DMS 273 (cell line): Measurements from ENCODE around the gene SLC28A1.
A peak's percentile ranks its signal among the peaks of the same experiment; 100 is the strongest.

Source experiments
- DNase-seq: peaks from one replicate; lab custom pipeline; 2025; ENCODE audit not compliant: unreplicated experiment; lab: John Stamatoyannopoulos, UW

The SLC28A1 gene

DNA sequence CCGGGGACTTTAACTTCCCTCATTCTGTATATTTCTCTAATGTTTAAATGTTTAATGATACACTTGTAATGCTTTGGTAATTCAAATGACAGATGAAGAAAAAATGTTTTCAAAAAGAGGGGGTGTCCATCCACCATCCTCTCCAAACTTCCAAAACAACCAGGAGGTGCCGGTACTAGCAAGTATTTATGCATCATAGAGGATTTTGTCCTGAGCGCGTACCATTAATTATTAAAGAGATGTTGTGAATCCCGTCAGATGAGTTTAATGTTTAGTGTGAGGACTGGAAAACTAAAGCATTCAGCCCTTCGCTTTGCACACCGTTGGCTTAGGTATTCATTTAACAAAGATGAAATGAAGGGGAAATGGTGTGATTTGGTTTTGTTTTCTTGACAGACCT is 1.3 kb downstream of the SLC28A1 start:
- no peak for DNase-seq

DNA sequence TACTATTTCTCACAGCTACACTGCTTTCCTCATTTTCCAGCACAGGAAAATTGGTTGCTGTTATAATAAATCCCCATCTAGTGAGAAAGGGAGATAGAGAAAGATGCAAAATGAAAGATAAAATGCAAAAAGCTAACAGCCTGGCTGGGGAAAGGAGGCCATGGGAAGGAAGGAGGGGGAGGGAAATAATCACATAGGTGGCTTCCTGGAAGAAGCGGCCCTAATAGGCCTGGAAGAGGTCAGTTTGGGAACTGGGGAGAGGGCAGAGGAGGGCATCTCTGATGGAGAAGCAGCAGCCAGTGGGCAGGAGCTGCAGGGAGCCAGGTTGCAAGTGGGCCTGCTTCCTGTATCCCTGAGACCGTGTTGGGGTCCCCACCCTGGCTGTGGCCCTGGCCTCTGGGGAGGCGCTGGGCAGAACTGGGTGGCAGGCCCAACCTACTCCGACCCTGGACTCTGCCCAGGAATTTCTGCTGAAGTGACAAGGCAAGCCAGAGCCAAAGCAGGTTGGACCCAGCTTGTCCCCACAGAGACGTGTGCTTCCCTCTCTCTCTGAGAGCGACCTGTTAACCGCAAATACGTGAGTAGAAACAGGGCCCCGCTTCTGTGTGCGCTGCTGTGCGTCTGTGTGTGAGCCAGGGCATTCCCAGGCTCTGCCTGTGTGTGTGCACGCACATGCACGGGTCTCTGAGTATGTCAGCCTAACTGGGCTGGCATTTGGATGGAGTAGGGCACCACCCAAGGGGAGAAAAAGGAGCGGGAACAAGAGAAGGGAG is 1.9 kb downstream of the SLC28A1 start:
- no peak for DNase-seq

DNA sequence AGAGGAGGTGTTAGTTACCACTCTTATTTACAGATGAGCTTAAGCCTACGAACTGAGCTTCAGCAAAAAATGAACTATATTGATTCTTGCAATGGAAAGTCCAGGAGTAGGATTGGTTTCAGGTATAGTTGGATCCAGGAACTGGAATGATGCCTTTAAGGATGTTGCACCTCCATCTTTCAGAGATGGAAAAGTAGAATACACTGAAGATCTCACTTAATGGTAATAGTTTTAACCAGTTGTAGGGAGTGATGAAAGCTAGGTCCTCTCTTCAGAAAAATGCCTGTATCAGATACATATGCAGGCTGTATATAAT is 2.5 kb downstream of the SLC28A1 start:
- no peak for DNase-seq

DNA sequence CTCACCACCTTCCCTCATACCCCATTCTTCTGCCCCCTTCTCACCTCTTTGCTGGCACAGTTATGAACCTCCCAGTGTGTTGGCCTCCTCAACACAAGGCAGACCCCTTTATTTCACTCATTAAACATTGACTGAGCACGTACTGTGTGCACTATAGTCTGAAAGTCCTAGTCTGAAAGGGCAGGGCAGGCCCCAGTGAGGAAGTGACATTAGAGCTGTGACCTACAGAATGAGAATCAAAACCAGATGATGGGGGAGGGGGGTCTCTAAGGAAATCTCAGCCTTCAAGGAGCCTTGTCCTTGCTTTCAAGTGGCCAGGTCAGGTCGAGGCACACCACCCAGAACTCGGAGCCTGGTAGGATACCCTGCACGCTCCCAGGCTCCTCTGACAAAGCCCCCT is 3.5 kb downstream of the SLC28A1 start:
- DNase-seq, result no peak

DNA sequence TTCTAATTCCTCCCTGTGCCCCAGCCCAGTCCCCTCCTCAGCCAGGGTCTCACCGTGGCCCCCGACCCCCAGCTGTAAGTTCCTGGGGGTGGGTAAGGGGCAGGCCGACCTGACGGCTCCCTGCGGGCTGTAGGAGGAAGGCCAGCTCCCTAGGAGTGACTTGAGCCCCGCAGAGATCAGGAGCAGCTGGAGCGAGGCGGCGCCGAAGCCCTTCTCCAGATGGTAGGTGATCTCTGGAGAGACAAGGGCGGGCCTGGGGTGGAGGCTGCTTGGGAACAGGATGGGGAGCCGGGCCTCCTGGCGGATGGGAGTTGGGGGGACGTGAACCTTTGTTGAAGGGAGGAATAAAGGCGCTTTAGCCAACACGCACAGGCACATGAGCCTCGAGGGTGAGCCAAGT is 4.2 kb downstream of the SLC28A1 start:
- peak; percentile 85 for DNase-seq

DNA sequence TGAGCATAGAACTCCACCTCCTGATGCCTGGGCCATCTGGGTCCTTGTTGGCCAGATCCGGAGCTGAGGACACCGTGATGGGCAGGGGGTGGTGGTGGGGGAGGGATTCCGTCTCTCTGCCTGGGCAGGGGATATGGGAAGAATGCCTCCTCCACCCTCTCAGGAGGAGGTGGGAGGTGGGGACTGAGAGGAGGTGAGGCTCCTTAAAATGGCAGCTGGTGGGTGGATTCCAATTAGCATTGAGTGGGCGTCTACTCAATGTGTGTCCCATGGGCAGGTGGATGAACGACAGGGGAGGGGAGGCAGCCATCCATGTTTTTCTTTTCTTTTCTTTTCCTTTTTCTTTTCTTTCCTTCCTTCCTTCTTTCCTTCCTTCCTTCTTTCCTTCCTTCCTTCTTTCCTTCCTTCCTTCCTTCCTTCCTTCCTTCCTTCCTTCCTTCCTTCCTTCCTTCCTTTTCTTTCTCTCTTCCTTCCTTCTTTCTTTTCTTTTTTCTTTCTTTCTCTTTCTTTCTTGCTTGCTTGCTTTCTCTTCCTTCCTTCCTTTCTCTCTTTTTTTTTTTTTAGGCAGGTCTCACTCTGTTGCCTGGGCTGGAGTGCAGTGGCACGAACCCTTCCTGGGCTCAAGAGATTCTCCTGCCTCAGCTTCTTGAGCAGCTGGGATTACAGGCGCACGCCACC is 5.0 kb downstream of the SLC28A1 start:
- DNase-seq, result peak; percentile 40

DNA sequence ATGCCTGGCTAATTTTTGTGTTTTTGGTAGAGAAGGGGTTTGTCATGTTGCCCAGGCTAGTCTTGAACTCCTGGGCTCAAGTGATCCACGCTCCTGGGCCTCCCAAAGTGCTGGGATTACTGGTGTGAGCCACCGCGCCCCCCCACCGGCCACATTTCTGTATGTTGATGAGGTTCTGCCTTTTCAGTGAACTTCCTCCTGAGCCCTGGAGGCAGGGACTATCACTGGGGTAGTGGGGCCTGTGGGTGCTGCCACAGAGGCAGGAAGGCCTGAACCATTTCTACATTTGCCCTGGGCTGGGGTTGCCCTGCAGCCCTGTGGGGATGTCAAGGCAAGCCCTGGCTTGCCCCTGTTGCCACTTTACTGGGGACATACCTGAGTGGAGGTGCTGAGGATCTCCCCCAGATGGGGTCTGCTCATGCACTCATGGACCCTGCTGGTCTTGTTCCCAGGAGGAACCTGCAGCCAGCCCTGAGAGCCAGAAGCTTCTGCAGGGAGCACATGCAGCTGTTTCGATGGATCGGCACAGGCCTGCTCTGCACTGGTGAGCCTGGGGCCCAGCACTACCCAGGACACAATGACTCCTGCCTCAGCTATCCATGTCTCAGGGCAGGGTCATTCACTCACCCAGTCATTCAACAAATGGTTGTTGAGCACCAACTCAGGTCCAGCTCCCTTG is 5.7 kb downstream of the SLC28A1 start:
- DNase-seq, result no peak

DNA sequence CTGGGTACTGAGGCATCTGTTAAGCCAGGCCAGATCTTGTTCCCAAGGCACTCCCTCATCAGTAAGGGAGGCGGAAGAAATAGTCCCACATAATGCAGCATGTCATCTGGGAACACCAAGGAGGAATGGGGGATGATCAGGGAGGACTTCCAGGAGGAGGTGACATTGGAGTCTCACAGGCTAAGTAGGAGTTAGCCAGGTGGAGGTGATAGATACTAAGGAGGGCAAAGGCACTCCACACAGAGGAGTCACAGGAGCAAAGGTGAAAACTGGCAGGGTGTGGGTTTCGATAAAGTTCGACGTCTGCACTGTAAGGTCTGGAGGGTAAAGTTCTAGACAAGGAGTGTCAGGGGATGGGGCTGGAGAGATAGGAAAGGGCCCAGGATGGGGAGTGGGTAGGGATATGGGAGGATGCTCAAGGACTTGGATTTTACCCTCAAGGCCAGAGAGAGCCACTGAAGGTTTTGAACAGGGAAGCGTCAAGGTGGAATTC is 6.3 kb downstream of the SLC28A1 start:
- no peak for DNase-seq

DNA sequence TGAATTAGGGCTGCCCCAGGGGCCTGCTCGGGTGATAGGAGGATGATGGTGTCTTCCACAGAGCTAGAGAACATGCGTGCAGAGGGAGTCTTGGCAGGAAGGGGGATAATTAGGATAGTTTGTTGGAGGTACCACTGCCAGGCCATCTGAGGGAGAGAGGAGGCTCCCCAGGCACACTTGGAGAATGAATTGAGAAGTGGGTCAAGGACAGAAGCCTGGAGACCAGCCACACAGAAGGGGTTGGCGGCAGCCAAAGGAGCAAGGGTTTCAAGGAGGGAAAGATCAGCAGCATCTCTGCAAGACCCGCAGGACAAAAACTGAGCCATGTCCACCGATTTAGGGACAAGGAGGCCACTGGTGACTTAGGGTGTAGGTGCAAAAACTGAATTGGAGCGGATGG is 6.9 kb downstream of the SLC28A1 start:
- DNase-seq, result no peak

DNA sequence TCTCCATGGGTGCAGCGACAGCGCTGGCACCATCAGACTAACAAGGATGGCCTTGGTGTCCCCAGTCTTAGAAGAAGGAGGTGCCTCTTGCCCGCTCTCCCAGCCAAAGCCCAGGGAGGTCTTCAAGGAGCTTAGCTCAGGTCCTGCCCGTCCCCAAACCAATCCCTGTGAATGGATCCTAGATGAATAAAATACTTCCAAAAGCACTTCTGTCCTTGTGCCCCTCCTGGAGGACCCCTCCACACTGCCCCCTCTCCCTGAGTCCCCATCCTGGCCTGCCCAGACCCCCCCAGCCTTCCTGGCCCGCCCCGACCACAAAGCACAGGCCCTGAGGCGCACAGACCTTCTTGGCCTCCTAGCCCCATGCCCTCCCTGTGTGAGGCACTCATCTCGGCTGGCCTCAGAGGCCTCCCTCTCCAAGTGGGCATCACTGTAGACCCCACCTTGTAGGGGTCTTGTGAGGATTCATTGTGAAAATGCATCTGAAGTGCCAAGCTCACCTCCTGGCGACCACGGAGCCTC is 8.4 kb downstream of the SLC28A1 start:
- DNase-seq, result no peak

DNA sequence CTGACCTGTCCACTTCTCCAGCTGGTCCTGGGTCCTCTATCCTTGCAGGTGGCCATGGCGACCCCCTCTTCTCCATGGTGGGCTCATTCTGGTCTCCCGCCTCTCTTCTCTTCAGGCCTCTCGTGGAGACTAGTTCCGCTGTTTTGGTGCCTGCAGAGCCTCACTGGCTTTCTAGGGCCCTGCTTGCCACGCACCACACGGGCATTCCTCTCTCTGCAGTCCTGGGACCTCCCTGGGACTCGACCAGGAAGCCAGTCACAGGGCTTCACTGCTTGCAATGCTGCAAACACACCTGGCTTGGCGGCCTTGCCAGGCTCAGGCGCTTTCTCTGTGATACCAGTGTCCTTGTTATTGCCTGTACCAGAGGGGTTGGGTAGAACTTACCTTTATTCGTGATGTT is 9.1 kb downstream of the SLC28A1 start:
- no peak for DNase-seq

DNA sequence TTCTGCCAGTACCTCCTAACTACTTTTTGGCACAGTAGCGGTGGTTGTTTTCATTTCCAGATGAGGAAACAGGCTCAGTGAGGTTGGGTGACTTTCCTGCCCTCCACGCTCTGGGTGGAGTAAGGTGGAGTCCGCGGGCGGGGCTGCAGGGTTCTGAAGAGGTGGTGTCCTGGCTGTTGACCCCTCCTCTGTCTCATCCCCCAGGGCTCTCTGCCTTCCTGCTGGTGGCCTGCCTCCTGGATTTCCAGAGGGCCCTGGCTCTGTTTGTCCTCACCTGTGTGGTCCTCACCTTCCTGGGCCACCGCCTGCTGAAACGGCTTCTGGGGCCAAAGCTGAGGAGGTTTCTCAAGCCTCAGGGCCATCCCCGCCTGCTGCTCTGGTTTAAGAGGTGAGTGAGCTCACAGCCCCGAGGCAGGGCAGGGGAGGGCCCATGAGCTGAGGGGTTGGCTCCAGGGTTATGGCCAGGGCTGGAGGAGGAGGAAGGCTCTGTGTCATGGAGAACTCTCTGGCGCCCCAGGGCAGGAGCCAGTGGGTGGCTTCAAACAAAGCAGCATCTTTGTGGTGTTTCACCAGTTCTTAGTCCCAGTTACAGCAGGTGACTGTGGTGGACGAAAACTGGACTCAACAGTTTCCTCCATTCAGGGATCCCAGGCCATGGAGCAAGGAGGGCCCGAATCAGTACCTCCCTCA is 10.4 kb downstream of the SLC28A1 start:
- no peak for DNase-seq

DNA sequence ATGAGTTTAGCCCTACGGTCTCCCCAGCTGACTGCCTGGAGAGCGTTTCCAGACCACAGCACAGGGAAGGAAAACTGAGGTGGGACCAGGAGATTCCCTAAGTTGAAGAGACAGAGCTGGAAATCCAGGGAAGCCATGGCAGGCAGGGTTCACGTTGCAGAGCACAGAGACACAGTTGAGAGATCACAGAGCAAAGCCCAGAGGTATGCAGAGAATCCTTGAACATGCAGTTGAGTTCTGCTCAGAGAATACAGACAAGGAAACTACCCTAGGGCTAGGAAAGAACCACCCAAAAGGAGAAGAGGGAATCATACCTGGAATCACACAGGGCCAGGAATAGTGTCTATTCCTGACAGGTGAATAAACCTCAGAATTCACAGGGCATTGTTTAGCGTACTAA is 14.3 kb downstream of the SLC28A1 start:
- no peak for DNase-seq

DNA sequence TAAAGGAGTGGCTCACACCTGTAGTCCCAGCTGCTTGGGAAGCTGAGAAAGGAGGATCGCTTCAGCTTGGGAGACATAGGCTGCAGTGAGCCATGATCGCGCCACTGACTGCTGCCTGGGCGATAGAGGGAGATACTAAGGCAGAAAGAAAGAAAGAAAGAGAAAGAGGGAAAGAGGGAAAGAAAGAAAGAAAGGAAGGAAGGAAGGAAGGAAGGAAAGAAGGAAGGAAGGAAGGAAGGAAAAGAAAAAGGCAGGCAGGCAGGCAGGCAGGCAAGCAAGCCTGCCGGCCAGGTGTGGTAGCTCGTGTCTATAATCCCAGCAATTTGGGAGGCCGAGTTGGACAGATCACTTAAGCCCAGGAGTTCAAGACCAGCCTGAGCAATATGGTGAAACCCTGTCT is 15.3 kb downstream of the SLC28A1 start:
- no peak for DNase-seq

DNA sequence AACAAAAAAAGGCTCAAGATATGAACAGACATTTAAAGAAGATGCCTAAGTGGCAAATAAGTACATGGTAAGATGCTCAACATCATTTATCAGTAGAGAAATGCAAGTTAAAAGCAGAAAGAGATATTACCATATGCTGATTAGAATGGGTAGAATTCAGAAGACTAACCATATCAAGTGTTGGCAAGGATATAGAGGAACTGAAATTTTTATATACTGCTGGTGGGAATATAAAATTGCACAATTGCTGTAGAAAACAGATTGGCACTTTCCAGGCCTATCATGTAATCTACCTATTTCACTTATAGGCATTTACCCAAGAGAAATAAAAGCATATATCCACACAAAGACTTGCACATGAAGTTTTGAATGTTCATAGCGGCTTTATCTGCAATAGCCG is 17.1 kb downstream of the SLC28A1 start:
- no peak for DNase-seq

DNA sequence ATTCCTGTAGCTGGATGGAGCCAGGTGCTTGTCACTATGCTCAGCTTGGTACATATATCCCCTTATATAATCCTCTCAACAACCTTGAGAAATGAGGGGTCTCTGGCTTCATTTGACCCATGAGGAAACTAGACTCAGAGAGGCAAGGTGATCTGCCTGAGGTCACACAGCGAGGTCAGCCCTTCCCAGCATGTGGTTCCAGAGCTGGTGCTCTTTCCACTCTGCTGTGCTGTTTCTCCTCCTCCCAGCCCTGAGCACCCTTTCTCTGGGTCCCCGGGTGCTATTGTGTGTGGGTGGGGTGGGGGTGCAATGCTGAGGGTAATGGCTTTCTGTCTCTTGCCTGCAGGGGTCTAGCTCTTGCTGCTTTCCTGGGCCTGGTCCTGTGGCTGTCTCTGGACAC is 19.3 kb downstream of the SLC28A1 start:
- DNase-seq, result no peak

DNA sequence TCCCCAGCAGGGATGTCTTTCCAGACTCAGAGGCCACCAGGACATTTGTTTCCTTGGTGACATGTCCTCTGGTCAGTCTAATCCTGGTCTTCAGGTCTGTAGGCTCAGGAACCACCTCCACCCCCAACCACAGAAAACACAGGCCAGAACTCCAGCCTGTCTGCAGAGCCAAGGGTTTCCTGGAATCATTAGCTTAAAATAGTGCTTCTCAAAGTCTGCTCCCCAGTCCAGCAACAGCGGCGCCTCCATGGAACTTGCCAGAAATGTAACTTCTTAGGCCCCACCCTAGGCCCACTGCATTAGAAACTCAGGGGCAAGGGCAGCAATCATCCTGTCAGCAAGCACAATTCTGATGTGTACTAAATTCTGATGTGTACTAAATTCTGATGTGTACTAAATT is 20.0 kb downstream of the SLC28A1 start:
- no peak for DNase-seq

DNA sequence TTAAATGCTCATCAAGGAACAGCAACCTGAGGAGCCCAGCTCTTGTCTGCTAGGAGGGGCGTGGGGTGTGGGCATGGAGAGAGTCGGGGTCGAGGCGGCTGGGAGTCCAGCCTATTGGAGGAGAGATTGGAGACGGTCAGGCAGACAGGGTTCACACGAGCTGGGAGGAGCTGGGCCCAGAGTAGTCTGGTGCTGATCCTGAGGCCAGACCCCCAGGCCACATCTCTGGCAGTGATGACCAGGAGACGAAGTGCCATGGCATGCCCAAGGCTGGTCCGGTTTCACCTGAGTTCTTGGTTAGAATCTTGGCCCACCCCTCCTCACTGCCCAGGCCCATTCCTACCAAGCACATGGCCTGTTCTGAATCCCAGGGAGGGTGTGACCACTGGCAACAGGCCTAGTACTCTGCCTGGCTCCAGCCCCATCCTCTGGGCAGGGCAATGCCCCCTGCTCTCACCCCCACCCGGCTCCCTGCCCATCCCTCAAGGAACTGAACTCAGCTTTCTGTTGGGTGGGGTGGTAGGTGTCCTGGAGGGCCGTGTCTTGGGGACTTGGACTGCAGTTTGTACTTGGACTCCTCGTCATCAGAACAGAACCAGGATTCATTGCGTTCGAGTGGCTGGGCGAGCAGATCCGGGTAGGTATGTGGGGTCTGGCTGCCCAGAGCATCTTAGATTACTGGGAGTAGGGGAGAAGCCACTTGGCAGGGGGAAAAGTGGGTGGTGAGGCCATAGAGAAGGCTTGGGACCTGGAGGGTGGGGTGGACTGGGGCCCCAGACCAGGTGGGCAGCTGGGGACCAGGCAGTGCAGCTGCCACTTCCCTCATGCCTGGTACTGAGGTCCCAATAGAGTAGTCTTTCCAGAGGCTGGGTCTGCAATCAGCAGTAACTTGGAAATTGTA is 20.8 kb downstream of the SLC28A1 start:
- no peak for DNase-seq

DNA sequence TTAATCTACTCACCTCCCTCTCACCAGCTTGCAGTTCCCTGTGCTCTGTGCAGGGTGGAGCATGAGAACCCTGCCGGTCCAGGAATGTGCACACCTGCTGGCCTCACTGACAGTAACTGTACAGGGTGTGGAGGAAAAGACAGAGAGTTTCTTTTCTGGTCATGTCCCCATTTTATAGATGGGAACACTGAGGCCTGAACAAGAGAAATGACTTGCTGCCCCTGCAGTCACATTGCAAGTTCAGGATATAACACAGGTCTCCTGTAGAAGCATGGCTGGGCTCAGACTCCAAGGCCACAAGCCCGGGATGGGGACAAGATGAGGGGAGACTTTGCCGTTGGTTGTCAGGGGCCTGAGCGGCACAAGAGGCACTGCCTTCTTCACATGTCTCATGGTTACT is 23.3 kb downstream of the SLC28A1 start:
- no peak for DNase-seq

DNA sequence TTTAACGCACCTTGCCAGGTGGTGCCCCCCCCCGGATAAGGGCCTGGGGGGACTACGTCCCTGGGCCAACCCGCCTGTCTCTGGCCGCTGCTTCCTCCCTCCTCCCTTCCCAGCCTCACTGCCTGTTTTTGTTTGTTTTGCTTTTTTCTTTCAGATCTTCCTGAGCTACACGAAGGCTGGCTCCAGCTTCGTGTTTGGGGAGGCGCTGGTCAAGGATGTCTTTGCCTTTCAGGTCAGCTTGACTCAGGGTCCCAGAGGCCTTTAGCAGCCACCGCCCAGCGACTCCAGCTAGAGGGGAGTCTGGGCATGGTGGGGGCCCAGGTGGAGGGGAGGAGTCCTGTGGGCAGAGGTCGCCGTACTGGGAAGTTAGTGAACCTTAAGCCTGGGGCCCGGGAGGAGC is 24.1 kb downstream of the SLC28A1 start:
- no peak for DNase-seq
